HUES64 (cell line): ENCODE measurements around the gene TARS3.

Source experiments
- H3K27ac ChIP-seq: 2 replicates; pipeline ENCODE4 v1.7.0; 2013; ENCODE audit warnings: low read depth, low read length, inconsistent platforms
- H3K27me3 ChIP-seq: 2 replicates; pipeline ENCODE4 v1.6.1; 2013; ENCODE audit warnings: mild to moderate bottlenecking, low read length; ENCODE audit not compliant: insufficient read depth
- H3K36me3 ChIP-seq: 2 replicates; pipeline ENCODE4 v1.6.1; 2013; ENCODE audit warnings: mild to moderate bottlenecking, low read length; ENCODE audit not compliant: insufficient read depth
- H3K4me1 ChIP-seq: 2 replicates; pipeline ENCODE4 v1.6.1; 2013; ENCODE audit warnings: mild to moderate bottlenecking, low read length, moderate library complexity; ENCODE audit not compliant: insufficient read depth
- H3K4me3 ChIP-seq: 2 replicates; pipeline ENCODE4 v1.5.1; 2013; ENCODE audit warnings: mild to moderate bottlenecking, low read length, moderate library complexity
- H3K9ac ChIP-seq: 2 replicates; pipeline ENCODE4 v1.6.1; 2013; ENCODE audit warnings: mild to moderate bottlenecking, low read depth, low read length
- H3K9me3 ChIP-seq: 2 replicates; pipeline ENCODE4 v1.6.1; 2013; ENCODE audit warnings: low read depth, low read length; ENCODE audit not compliant: insufficient read depth
- WGBS: fragments of 150-250, 120-280 bp; methylation state at CpG from one replicate; pipeline ENCODE4 v1.1.7; 2013; ENCODE audit warnings: missing lambda C conversion rate; 5-methylcytosine and 5-hydroxymethylcytosine counted together

The TARS3 gene

GRCh38 chr15:101652786-101653430 is 71.4 kb downstream of the TARS3 start:
- Histone ChIP-seq H3K4me1 (peaks cover 6% of the 10 kb centered on the region; the same call in 1 of the 2 replicates), H3K9ac (peak overlapping the region; percentile 86), H3K4me3 (peak overlapping the region; percentile 93), H3K27me3 (no peaks in the 10 kb centered on the region), H3K36me3 (peaks cover 26% of the 10 kb centered on the region), H3K9me3 (no peaks in the 10 kb centered on the region), H3K27ac (0 out of 2 replicates have a peak overlapping the region, but pooled peaks have one; percentile 74)
- 41% methylated on average over 42 of the region's 42 CpGs for WGBS

- Histone ChIP-seq H3K4me3 (peak within 1 kb of the TSS; percentile 93), H3K9me3 (no peaks in the 10 kb centered on the region), H3K27ac (peak within 1 kb of the TSS; percentile 84), H3K36me3 (peaks cover 32% of the 10 kb centered on the region), H3K27me3 (no peaks in the 10 kb centered on the region), H3K9ac (peak within 1 kb of the TSS; percentile 86), H3K4me1 (peaks cover 6% of the 10 kb centered on the region; the same call in 1 of the 2 replicates)
- whole genome bisulfite sequencing, result under 1% methylated on average over 75 of the region's 75 CpGs
Measured at GRCh38 chr15:101652098-101652785, 72.0 kb downstream of the TARS3 start, which contains the start of gene TM2D3. Gene TM2D3, minus strand, starts transcription at chr15:101652381. Its CDS starts 20 bp downstream, at chr15:101652361.

GRCh38 chr15:101651554-101652097 is 72.6 kb downstream of the TARS3 start:
- peak overlapping the region; percentile 82 for H3K9ac ChIP-seq
- no peaks in the 10 kb centered on the region for H3K27me3 ChIP-seq
- peaks cover 6% of the 10 kb centered on the region; the same call in 1 of the 2 replicates for H3K4me1 ChIP-seq
- WGBS, result under 1% methylated on average over 31 of the region's 32 CpGs
- peak overlapping the region; percentile 93 for H3K4me3 ChIP-seq
- no peaks in the 10 kb centered on the region for H3K9me3 ChIP-seq
- H3K36me3 ChIP-seq, result peaks cover 38% of the 10 kb centered on the region
- H3K27ac ChIP-seq, result peak overlapping the region; percentile 84; the same call in 1 of the 2 replicates

DNA sequence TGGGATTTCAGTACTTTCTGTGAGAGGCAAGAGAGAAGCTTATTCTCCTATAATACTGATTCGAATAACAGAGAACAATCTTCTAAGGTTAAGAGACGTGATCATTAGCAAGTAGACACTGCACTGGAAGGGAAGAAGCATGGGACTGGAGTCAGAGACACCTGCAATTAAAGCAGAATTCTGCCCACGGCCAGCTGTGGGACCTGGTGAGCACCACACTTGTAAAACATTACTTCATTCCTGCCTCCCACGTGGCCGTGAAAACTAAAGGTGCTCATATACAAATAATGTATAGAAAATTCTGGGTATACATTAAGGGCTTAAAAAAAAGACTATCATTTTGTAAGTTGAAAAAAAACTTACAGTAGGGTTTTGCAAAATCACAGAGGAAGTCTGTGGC is 74.1 kb downstream of the TARS3 start:
- H3K36me3 ChIP-seq, result peaks cover 46% of the 10 kb centered on the region
- H3K27ac ChIP-seq, result no peak overlapping the region
- no peaks in the 10 kb centered on the region for H3K27me3 ChIP-seq
- H3K9me3 ChIP-seq, result no peaks in the 10 kb centered on the region
- H3K4me1 ChIP-seq, result peaks cover 6% of the 10 kb centered on the region; the same call in 1 of the 2 replicates
- WGBS, result 89% methylated on average over 3 of the region's 5 CpGs
- H3K4me3 ChIP-seq, result no peak overlapping the region
- no peak overlapping the region for H3K9ac ChIP-seq

GRCh38 chr15:101648356-101648755 is 75.9 kb downstream of the TARS3 start:
- Histone ChIP-seq H3K4me3 (no peak overlapping the region), H3K9me3 (no peaks in the 10 kb centered on the region), H3K27me3 (no peaks in the 10 kb centered on the region), H3K9ac (no peak overlapping the region), H3K36me3 (peaks cover 63% of the 10 kb centered on the region), H3K27ac (no peak overlapping the region), H3K4me1 (peaks cover 6% of the 10 kb centered on the region; the same call in 1 of the 2 replicates)
- WGBS, result 98% methylated on average over 6 of the region's 6 CpGs

GRCh38 chr15:101647251-101647650 is 77.0 kb downstream of the TARS3 start:
- H3K9ac ChIP-seq, result no peak overlapping the region
- peaks cover 6% of the 10 kb centered on the region; the same call in 1 of the 2 replicates for H3K4me1 ChIP-seq
- H3K27me3 ChIP-seq, result no peaks in the 10 kb centered on the region
- H3K9me3 ChIP-seq, result no peaks in the 10 kb centered on the region
- 92% methylated on average over 3 of the region's 3 CpGs for WGBS
- no peak overlapping the region for H3K4me3 ChIP-seq
- H3K36me3 ChIP-seq, result peaks cover 73% of the 10 kb centered on the region
- H3K27ac ChIP-seq, result no peak overlapping the region

- peaks cover 6% of the 10 kb centered on the region; the same call in 1 of the 2 replicates for H3K4me1 ChIP-seq
- no peaks in the 10 kb centered on the region for H3K9me3 ChIP-seq
- H3K27ac ChIP-seq, result no peak overlapping the region
- H3K9ac ChIP-seq, result no peak overlapping the region
- H3K36me3 ChIP-seq, result peaks cover 79% of the 10 kb centered on the region
- H3K4me3 ChIP-seq, result no peak overlapping the region
- 95% methylated on average over 8 of the region's 8 CpGs for WGBS
- no peaks in the 10 kb centered on the region for H3K27me3 ChIP-seq
Measured at GRCh38 chr15:101646672-101647071, 77.6 kb downstream of the TARS3 start.

DNA sequence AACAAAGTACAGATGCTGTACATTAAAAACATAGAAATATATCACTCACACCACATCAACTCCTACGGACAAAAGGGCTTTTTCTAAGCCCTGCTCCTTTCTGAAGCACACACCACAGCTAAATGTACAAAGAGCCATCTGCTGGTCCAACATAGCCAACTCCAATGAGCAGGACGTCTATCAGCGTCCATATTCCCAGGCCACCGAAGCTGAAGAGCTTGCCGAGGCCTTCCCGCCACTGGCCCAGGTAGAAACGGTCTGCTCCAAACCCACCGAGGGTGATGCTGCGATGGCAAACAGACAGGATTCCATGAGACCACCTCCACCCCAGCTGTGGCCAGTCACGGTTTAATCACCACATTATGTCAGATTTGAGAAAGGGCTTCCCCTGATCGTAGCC is 81.9 kb downstream of the TARS3 start:
- Histone ChIP-seq H3K36me3 (peaks cover 68% of the 10 kb centered on the region), H3K4me3 (no peak overlapping the region), H3K9me3 (no peaks in the 10 kb centered on the region), H3K4me1 (peaks cover 7% of the 10 kb centered on the region), H3K27ac (no peak overlapping the region), H3K27me3 (no peaks in the 10 kb centered on the region), H3K9ac (no peak overlapping the region)
- 92% methylated on average over 11 of the region's 11 CpGs for WGBS

GRCh38 chr15:101641894-101642293 is 82.4 kb downstream of the TARS3 start:
- Histone ChIP-seq H3K27me3 (no peaks in the 10 kb centered on the region), H3K9me3 (no peaks in the 10 kb centered on the region), H3K4me1 (peaks cover 11% of the 10 kb centered on the region), H3K9ac (no peak overlapping the region), H3K4me3 (no peak overlapping the region), H3K36me3 (peaks cover 64% of the 10 kb centered on the region), H3K27ac (no peak overlapping the region)
- WGBS, result 100% methylated on average over 1 of the region's 1 CpG

GRCh38 chr15:101641129-101641764 is 83.0 kb downstream of the TARS3 start:
- no peak overlapping the region for H3K27ac ChIP-seq
- no peak overlapping the region for H3K9ac ChIP-seq
- WGBS, result 40% methylated on average over 7 of the region's 8 CpGs
- peaks cover 14% of the 10 kb centered on the region for H3K4me1 ChIP-seq
- H3K27me3 ChIP-seq, result no peaks in the 10 kb centered on the region
- no peak overlapping the region for H3K4me3 ChIP-seq
- H3K36me3 ChIP-seq, result peaks cover 57% of the 10 kb centered on the region
- no peaks in the 10 kb centered on the region for H3K9me3 ChIP-seq

GRCh38 chr15:101639667-101640066 is 84.6 kb downstream of the TARS3 start:
- peaks cover 42% of the 10 kb centered on the region for H3K36me3 ChIP-seq
- peaks cover 14% of the 10 kb centered on the region for H3K4me1 ChIP-seq
- H3K27ac ChIP-seq, result no peak overlapping the region
- WGBS, result 91% methylated on average over 4 of the region's 4 CpGs
- H3K27me3 ChIP-seq, result no peaks in the 10 kb centered on the region
- H3K4me3 ChIP-seq, result no peak overlapping the region
- no peak overlapping the region for H3K9ac ChIP-seq
- no peaks in the 10 kb centered on the region for H3K9me3 ChIP-seq
